Gastroesophageal sphincter (tissue), 4 donors: ENCODE data around the gene ATP2B2. TPM values are rescaled to one million over a fixed set of nuclear protein-coding genes. Genes with fewer than 3 reads are reported as not detected.

Experiments
- ATAC-seq: fragments of 150-250 bp; one replicate; pipeline ENCODE4 v1.9.1; 2016; ENCODE audit warnings: mild to moderate bottlenecking, moderate library complexity
- H3K27ac ChIP-seq, 4 donors: fragments of 200-600 bp; sonication (generic) in 3 of 4; 1 replicate in 3 of 4; 2 replicates in 1 of 4; pipeline ENCODE4 v1.5.1; 2016 to 2019
- H3K27me3 ChIP-seq: fragments of 200-600 bp; sonication (generic); one replicate; pipeline ENCODE4 v1.5.1; 2019
- H3K36me3 ChIP-seq, 2 donors: fragments of 200-600 bp; sonication (generic); one replicate each; pipeline ENCODE4 v1.5.1; 2019; ENCODE audit warnings: control low read depth in 1 of 2
- H3K4me1 ChIP-seq, 3 donors: fragments of 200-600 bp; sonication (generic); 1 replicate in 2 of 3; 2 replicates in 1 of 3; pipeline ENCODE4 v1.5.1; 2016 to 2019; ENCODE audit warnings: control low read depth in 2 of 3
- H3K4me3 ChIP-seq, 2 donors: fragments of 200-600 bp; sonication (generic); one replicate each; pipeline ENCODE4 v1.5.1; 2019; ENCODE audit warnings: mild to moderate bottlenecking in 1 of 2, moderate library complexity in 1 of 2
- H3K9me3 ChIP-seq, 3 donors: fragments of 200-600 bp; sonication (generic); one replicate each; pipeline ENCODE4 v1.5.1; 2017 to 2019; ENCODE audit warnings: control low read depth in 2 of 3
- EP300 ChIP-seq: sonication (generic); formaldehyde crosslinking; IDR thresholded peaks from one replicate; pipeline ENCODE4 v1.6.1; 2017; ENCODE audit warnings: antibody characterized with exemption, mild to moderate bottlenecking
- POLR2A ChIP-seq, 2 donors: fragments of 450-650 bp; IDR thresholded peaks; one replicate each; pipeline ENCODE4 v1.6.1; 2017; ENCODE audit warnings: antibody characterized with exemption in 2 of 2, mild to moderate bottlenecking in 2 of 2, moderate library complexity in 1 of 2
- POLR2AphosphoS5 ChIP-seq: sonication (generic); formaldehyde crosslinking; IDR thresholded peaks from one replicate; pipeline ENCODE4 v1.6.1; 2017; ENCODE audit warnings: antibody characterized with exemption
- WGBS, 2 donors: methylation state at CpG; one replicate each; pipeline ENCODE4 v1.1.5; 2018; ENCODE audit warnings: low coverage in 1 of 2; 5-methylcytosine and 5-hydroxymethylcytosine counted together
- total RNA-seq, 4 donors: library from RNA; depleted of rRNA; stranded (reverse); fragments of >200 nt; gene quantifications; one replicate each; pipeline ENCODE4 v1.1.0, GENCODE V29; 2016
- TF ChIP-seq, protein P1 (sequence below), 4 experiments: fragments of 200-600 bp in 2 of 4; fragments of 450-650 bp in 2 of 4; sonication (generic) in 1 of 4; IDR thresholded peaks; one replicate each; pipeline ENCODE4 v1.5.1; 2017 to 2019; ENCODE audit warnings: antibody characterized with exemption in 4 of 4, mild to moderate bottlenecking in 2 of 4, moderate library complexity in 2 of 4

ATP2B2 gene
- total RNA-seq, 4 donors from 2014 or later = 0.13 to 0.30 (median 0.27) TPM; not detected in 1

GRCh38 chr3:10447527-10448260, 57.7 kb downstream of the ATP2B2 start:
- Histone ChIP-seq H3K27me3 (peaks cover 42% of the 10 kb centered on the region), H3K9me3 (no peaks in the 10 kb centered on the region), H3K27ac (no peak overlapping the region), H3K36me3 (no peaks in the 10 kb centered on the region), H3K4me1 (no peaks in the 10 kb centered on the region), H3K4me3 (no peak overlapping the region)
- WGBS, 2 donors = 50 to 53% methylated on average over 2 to 3 of the region's 6 CpGs
- no peak for TF ChIP-seq EP300
- no peak for TF ChIP-seq POLR2A (IDR thresholded peaks at IDR 0.05)
- TF ChIP-seq, protein P1, sequence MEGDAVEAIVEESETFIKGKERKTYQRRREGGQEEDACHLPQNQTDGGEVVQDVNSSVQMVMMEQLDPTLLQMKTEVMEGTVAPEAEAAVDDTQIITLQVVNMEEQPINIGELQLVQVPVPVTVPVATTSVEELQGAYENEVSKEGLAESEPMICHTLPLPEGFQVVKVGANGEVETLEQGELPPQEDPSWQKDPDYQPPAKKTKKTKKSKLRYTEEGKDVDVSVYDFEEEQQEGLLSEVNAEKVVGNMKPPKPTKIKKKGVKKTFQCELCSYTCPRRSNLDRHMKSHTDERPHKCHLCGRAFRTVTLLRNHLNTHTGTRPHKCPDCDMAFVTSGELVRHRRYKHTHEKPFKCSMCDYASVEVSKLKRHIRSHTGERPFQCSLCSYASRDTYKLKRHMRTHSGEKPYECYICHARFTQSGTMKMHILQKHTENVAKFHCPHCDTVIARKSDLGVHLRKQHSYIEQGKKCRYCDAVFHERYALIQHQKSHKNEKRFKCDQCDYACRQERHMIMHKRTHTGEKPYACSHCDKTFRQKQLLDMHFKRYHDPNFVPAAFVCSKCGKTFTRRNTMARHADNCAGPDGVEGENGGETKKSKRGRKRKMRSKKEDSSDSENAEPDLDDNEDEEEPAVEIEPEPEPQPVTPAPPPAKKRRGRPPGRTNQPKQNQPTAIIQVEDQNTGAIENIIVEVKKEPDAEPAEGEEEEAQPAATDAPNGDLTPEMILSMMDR (IDR thresholded peaks at IDR 0.05) = no peak
- TF ChIP-seq POLR2AphosphoS5 = no peak
- no peak for ATAC-seq

- Histone ChIP-seq H3K27me3 (peaks cover 36% of the 10 kb centered on the region), H3K9me3 (no peaks in the 10 kb centered on the region), H3K36me3 (no peaks in the 10 kb centered on the region), H3K4me1 (no peaks in the 10 kb centered on the region), H3K27ac (no peak overlapping the region), H3K4me3 (no peak overlapping the region)
- TF ChIP-seq POLR2AphosphoS5 = no peak
- no peak for TF ChIP-seq POLR2A (IDR thresholded peaks at IDR 0.05)
- TF ChIP-seq, protein P1 (IDR thresholded peaks at IDR 0.05) = no peak
- TF ChIP-seq EP300 = no peak
- no peak for ATAC-seq
- 100% methylated on average over 1 of the region's 5 CpGs; no CpG with 5 or more reads in 1 of the 2 donors for WGBS, 2 donors
Observed at GRCh38 chr3:10447110-10447509, 58.3 kb downstream of the ATP2B2 start.

- 57% methylated on average over 5 of the region's 9 CpGs; no CpG with 5 or more reads in 1 of the 2 donors for WGBS, 2 donors
- Histone ChIP-seq H3K4me3 (no peak overlapping the region), H3K27me3 (peaks cover 26% of the 10 kb centered on the region), H3K27ac (no peak overlapping the region), H3K36me3 (no peaks in the 10 kb centered on the region), H3K4me1 (no peaks in the 10 kb centered on the region), H3K9me3 (no peaks in the 10 kb centered on the region)
- no peak for ATAC-seq
- TF ChIP-seq POLR2AphosphoS5 = no peak
- no peak for TF ChIP-seq EP300
- TF ChIP-seq, protein P1 (IDR thresholded peaks at IDR 0.05) = no peak
- TF ChIP-seq POLR2A (IDR thresholded peaks at IDR 0.05) = no peak
Observed at GRCh38 chr3:10445561-10446175, 59.7 kb downstream of the ATP2B2 start.

- Histone ChIP-seq H3K4me1 (no peaks in the 10 kb centered on the region), H3K27ac (no peak overlapping the region), H3K36me3 (no peaks in the 10 kb centered on the region), H3K4me3 (no peak overlapping the region), H3K27me3 (peaks cover 14% of the 10 kb centered on the region), H3K9me3 (no peaks in the 10 kb centered on the region)
- 85 to 100% methylated on average over 2 to 5 of the region's 10 CpGs for WGBS, 2 donors
- ATAC-seq = no peak
- TF ChIP-seq POLR2AphosphoS5 = no peak
Observed at GRCh38 chr3:10444511-10444910, 60.9 kb downstream of the ATP2B2 start.

- WGBS, 2 donors = 82% methylated on average over 6 of the region's 10 CpGs; no CpG with 5 or more reads in 1 of the 2 donors
- TF ChIP-seq POLR2A (IDR thresholded peaks at IDR 0.05) = no peak
- TF ChIP-seq POLR2AphosphoS5 = no peak
- no peak for TF ChIP-seq EP300
- TF ChIP-seq, protein P1 (IDR thresholded peaks at IDR 0.05) = no peak
- no peaks in the 10 kb centered on the region for H3K36me3 ChIP-seq
- H3K27ac ChIP-seq = no peak overlapping the region
- ATAC-seq = no peak
- peaks cover 10% of the 10 kb centered on the region for H3K27me3 ChIP-seq
- no peaks in the 10 kb centered on the region for H3K4me1 ChIP-seq
- no peaks in the 10 kb centered on the region for H3K9me3 ChIP-seq
- no peak overlapping the region for H3K4me3 ChIP-seq
Observed at GRCh38 chr3:10444110-10444429, 61.3 kb downstream of the ATP2B2 start.
